ENCODE data around the gene MEI1. TPM values are rescaled to one million over a fixed set of nuclear protein-coding genes. Genes with fewer than 3 reads are reported as not detected.

MEI1 gene
- total and polyA plus RNA-seq, 9 of the 15 experiments (the other 6 are each of a cell fraction or from before 2014, with no cell fraction given) = 0.08 to 0.68 (median 0.18) TPM; not detected in 2

DNA sequence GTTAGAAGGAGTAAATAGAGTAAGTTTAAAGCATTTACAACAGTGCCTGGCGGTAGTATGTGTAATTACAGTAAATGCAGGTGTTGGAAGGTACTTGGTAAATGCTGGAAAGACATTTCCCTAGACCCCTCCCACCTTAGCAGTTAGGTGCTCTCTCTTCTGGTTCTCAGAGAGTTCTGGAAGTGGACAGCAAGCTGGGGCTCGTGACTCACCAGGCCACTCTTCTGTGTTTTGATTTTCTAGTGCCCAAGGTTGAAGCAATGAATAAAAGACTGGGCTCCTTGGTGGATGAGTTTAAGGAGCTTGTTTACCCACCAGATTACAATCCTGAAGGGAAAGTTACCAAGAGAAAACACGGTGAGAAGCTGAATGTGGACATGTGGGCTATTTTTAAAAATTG lies 38.2 kb upstream of the MEI1 start:
- intact Hi-C loops (cut with micrococcal nuclease) = no loop called here
- FAIRE-seq = no peak
- no peak overlapping the region for H3K27ac ChIP-seq (ENCODE audit: extremely low read depth, low read depth, low read length)
- H2AFZ ChIP-seq (ENCODE audit: low read depth, low read length) = no peak overlapping the region
- no peak overlapping the region for H3K4me3 ChIP-seq
- H3K36me3 ChIP-seq (ENCODE audit: control insufficient read depth, insufficient read depth, low read length) = peaks cover 85% of the 10 kb centered on the region
- H3K9me1 ChIP-seq (ENCODE audit: control insufficient read depth, insufficient read depth, low read length) = no peaks in the 10 kb centered on the region
- BruUV-seq (replicated peaks) = no TSS peak
- no peak overlapping the region for H3K9ac ChIP-seq (ENCODE audit: insufficient read depth in 1 of 2, low read depth in 2 of 2, low read length in 2 of 2)
- H3K9me3 ChIP-seq (replicated peaks; ENCODE audit: control insufficient read depth, insufficient read depth, low read depth, low read length) = no peaks in the 10 kb centered on the region
- in situ Hi-C loops (cut with MboI) = no loop called here
- H3K4me1 ChIP-seq (replicated peaks in 1 of 2; ENCODE audit: control insufficient read depth in 2 of 2, insufficient read depth in 2 of 2, low read length in 2 of 2) = no peaks in the 10 kb centered on the region
- no peak for DNase-seq (ENCODE audit: extremely low read depth in 1 of 4, low spot score in 3 of 4)
- CTCF ChIA-PET (ENCODE audit: low intra/inter-chr PET ratio) = no interaction called here
- no peaks in the 10 kb centered on the region for H3K79me2 ChIP-seq (ENCODE audit: control insufficient read depth, insufficient read depth, low read length)
- no peak for ATAC-seq
- WGBS (ENCODE audit: insufficient coverage, low coverage, missing lambda C conversion rate) = 78% methylated on average over 3 of the region's 3 CpGs
- no peaks in the 10 kb centered on the region for H4K20me1 ChIP-seq (replicated peaks; ENCODE audit: control insufficient read depth, insufficient read depth, low read length)
- TF ChIP-seq, protein P1, sequence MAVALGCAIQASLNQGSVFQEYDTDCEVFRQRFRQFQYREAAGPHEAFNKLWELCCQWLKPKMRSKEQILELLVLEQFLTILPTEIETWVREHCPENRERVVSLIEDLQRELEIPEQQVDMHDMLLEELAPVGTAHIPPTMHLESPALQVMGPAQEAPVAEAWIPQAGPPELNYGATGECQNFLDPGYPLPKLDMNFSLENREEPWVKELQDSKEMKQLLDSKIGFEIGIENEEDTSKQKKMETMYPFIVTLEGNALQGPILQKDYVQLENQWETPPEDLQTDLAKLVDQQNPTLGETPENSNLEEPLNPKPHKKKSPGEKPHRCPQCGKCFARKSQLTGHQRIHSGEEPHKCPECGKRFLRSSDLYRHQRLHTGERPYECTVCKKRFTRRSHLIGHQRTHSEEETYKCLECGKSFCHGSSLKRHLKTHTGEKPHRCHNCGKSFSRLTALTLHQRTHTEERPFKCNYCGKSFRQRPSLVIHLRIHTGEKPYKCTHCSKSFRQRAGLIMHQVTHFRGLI (CRISPR knock-in tag; IDR thresholded peaks at IDR 0.05) = no peak
- no peak for TF ChIP-seq BRD4 (IDR thresholded peaks at IDR 0.05)
- no peak for TF ChIP-seq GTF2A2 (tag; IDR thresholded peaks at IDR 0.05)
- TF ChIP-seq NELFE (IDR thresholded peaks at IDR 0.05; ENCODE audit: insufficient read depth, insufficient read length) = no peak
- TF ChIP-seq ZNF408 (CRISPR knock-in tag; IDR thresholded peaks at IDR 0.05; ENCODE audit: low read depth) = no peak
- TF ChIP-seq ATF7 (IDR thresholded peaks at IDR 0.05) = no peak
- no peak for TF ChIP-seq ZNF224 (CRISPR knock-in tag; IDR thresholded peaks at IDR 0.05)
- TF ChIP-seq MTF1 (CRISPR knock-in tag; IDR thresholded peaks at IDR 0.05; ENCODE audit: borderline replicate concordance) = no peak
- TF ChIP-seq LEF1 (IDR thresholded peaks at IDR 0.05) = no peak
- TF ChIP-seq FOXM1 (IDR thresholded peaks at IDR 0.05; ENCODE audit: low read depth) = no peak
- no peak for TF ChIP-seq FOXM1 (CRISPR knock-in tag; IDR thresholded peaks at IDR 0.05; ENCODE audit: low read depth)
- no peak for TF ChIP-seq EP400 (IDR thresholded peaks at IDR 0.05)
- H3K4me2 ChIP-seq (ENCODE audit: insufficient read depth, low read length) = no peak overlapping the region
- POLR2A ChIA-PET = interaction anchor here (1.1 to 1.5 kb wide), 2 partner anchors 10 to 18 kb away, joined by 3 to 6 read pairs; no protein-coding TSS in a partner anchor
- H3K27me3 ChIP-seq (ENCODE audit: control insufficient read depth in 2 of 2, insufficient read depth in 2 of 2, low read length in 2 of 2) = no peaks in the 10 kb centered on the region

All from K562 (cell line).